B cell (primary cell): ENCODE data around the gene RNF220. TPM values are rescaled to one million over a fixed set of nuclear protein-coding genes. Genes with fewer than 3 reads are reported as not detected.
A peak's percentile ranks its signal among the peaks of the same experiment; 100 is the strongest.

Source experiments
- ATAC-seq: fragments of 200-7000 bp; cut with Tn5 transposase; one replicate; pipeline ENCODE4 v1.10.0; 2021; ENCODE audit warnings: low read depth, mild to moderate bottlenecking, moderate number of reproducible peaks, moderate library complexity
- CTCF ChIA-PET: fragments of 350-600 bp; sonication (Branson Sonifier 250); formaldehyde crosslinking; loops from one replicate; lab custom pipeline; 2021; ENCODE audit warnings: antibody characterized with exemption, inconsistent platforms; lab: Charles Lee
- POLR2A ChIA-PET: fragments of 350-600 bp; sonication (Branson Sonifier 250); formaldehyde crosslinking; loops from one replicate; lab custom pipeline; 2021; ENCODE audit warnings: antibody characterized with exemption; lab: Charles Lee
- DNase-seq: peaks from one replicate; pipeline ENCODE4 v3.0.0; 2013
- H2AFZ ChIP-seq: 2 replicates; pipeline ENCODE4 v1.6.1; 2012; ENCODE audit warnings: mild to moderate bottlenecking, low read depth, low read length; ENCODE audit not compliant: insufficient read depth, poor library complexity, severe bottlenecking
- H3K27ac ChIP-seq, 2 donors: 1 replicate in 1 of 2; 2 replicates in 1 of 2; pipeline ENCODE4 v1.5.1; 2012 to 2013; ENCODE audit warnings: low read length in 2 of 2, mild to moderate bottlenecking in 2 of 2, moderate library complexity in 1 of 2
- H3K27me3 ChIP-seq, 4 experiments: fragments of 200-600 bp in 1 of 4; sonication (generic) in 1 of 4; replicated peaks in 1 of 4; 1 replicate in 2 of 4; 2 replicates in 2 of 4; pipeline versions ENCODE4 v1.6.1 to v1.7.0; 2013 to 2016; ENCODE audit warnings: low read length in 3 of 4, mild to moderate bottlenecking in 2 of 4, mixed read lengths in 1 of 4, moderate library complexity in 1 of 4; ENCODE audit not compliant: insufficient read depth in 4 of 4, control insufficient read depth in 3 of 4; ENCODE audit errors: control extremely low read depth in 1 of 4
- H3K36me3 ChIP-seq, 2 experiments: replicated peaks in 1 of 2; 1 replicate in 1 of 2; 2 replicates in 1 of 2; pipeline versions ENCODE4 v1.6.1 to v1.7.1; 2013; ENCODE audit warnings: low read length in 1 of 2; ENCODE audit not compliant: insufficient read depth in 2 of 2, control insufficient read depth in 1 of 2; ENCODE audit errors: control extremely low read depth in 1 of 2, extremely low read depth in 1 of 2
- H3K4me1 ChIP-seq, 2 donors: fragments of 200-600 bp in 1 of 2; sonication (generic) in 1 of 2; 1 replicate in 1 of 2; 2 replicates in 1 of 2; pipeline versions ENCODE4 v1.5.1 to v1.6.1; 2013 to 2017; ENCODE audit warnings: low read length in 2 of 2; ENCODE audit not compliant: control insufficient read depth in 2 of 2, insufficient read depth in 2 of 2
- H3K4me2 ChIP-seq: replicated peaks from 2 replicates; pipeline ENCODE3; 2012; ENCODE audit warnings: mild to moderate bottlenecking, low read depth, low read length; ENCODE audit not compliant: poor library complexity, severe bottlenecking
- H3K4me3 ChIP-seq, 5 experiments: fragments of 200-600 bp in 1 of 5; sonication (generic) in 1 of 5; 1 replicate in 3 of 5; 2 replicates in 2 of 5; pipeline versions ENCODE4 v1.5.1 to v1.7.0; 2011 to 2016; ENCODE audit warnings: low read length in 4 of 5, mild to moderate bottlenecking in 4 of 5, low read depth in 2 of 5, control low read depth in 1 of 5, moderate library complexity in 1 of 5; ENCODE audit not compliant: insufficient read depth in 1 of 5; ENCODE audit errors: control extremely low read depth in 1 of 5, extremely low read depth in 1 of 5
- H3K79me2 ChIP-seq: fragments of 200-600 bp; sonication (generic); one replicate; pipeline ENCODE4 v1.6.0; 2016; ENCODE audit warnings: low read length; ENCODE audit not compliant: control insufficient read depth, insufficient read depth
- H3K9ac ChIP-seq: fragments of 200-600 bp; sonication (generic); 2 replicates; pipeline ENCODE4 v1.6.1; 2017; ENCODE audit warnings: mild to moderate bottlenecking, low read length, moderate library complexity
- H3K9me3 ChIP-seq, 3 donors: one replicate each; pipeline versions ENCODE4 v1.6.1 to v1.7.1; 2013; ENCODE audit warnings: low read length in 2 of 3; ENCODE audit not compliant: control insufficient read depth in 2 of 3, insufficient read depth in 1 of 3; ENCODE audit errors: control extremely low read depth in 1 of 3
- H4K20me1 ChIP-seq: 2 replicates; pipeline ENCODE4 v1.6.0; 2012; ENCODE audit warnings: mild to moderate bottlenecking, low read length; ENCODE audit not compliant: insufficient read depth, control insufficient read depth, poor library complexity, severe bottlenecking
- H3K27ac Mint-ChIP-seq: one replicate; pipeline ENCODE4 v1.8.0; 2021; ENCODE audit warnings: mixed read lengths
- H3K27me3 Mint-ChIP-seq: one replicate; pipeline ENCODE4 v1.8.0; 2021; ENCODE audit warnings: mixed read lengths
- H3K4me1 Mint-ChIP-seq: one replicate; pipeline ENCODE4 v1.8.0; 2021; ENCODE audit warnings: mixed read lengths
- H3K4me3 Mint-ChIP-seq: one replicate; pipeline ENCODE4 v1.8.0; 2021; ENCODE audit warnings: mixed read lengths
- H3K9me3 Mint-ChIP-seq: one replicate; pipeline ENCODE4 v1.8.0; 2022; ENCODE audit warnings: mixed read lengths; ENCODE audit not compliant: insufficient read depth
- EZH2 ChIP-seq: IDR thresholded peaks from 2 replicates; pipeline ENCODE4 v1.6.1; 2012; ENCODE audit warnings: borderline replicate concordance, low read depth, mild to moderate bottlenecking, moderate library complexity, low read length; ENCODE audit not compliant: insufficient read depth, poor library complexity, severe bottlenecking
- WGBS: methylation state at CpG from one replicate; pipeline ENCODE4 v1.1.5; 2013; ENCODE audit warnings: missing lambda C conversion rate; ENCODE audit not compliant: insufficient coverage; 5-methylcytosine and 5-hydroxymethylcytosine counted together
- intact Hi-C: fragments of 100-400 bp; cut with micrococcal nuclease; formaldehyde crosslinking; loops from one replicate; pipeline ENCODE4 v1.10.0; 2022
- polyA plus RNA-seq: library from polyadenylated mRNA; depleted of rRNA; stranded (reverse); fragments of >200 nt; gene quantifications from 2 replicates; pipeline ENCODE4 v1.2.3, GENCODE V29; 2012
- total RNA-seq, 2 donors: library from RNA; stranded (reverse); fragments of 120-200 nt in 1 of 2; gene quantifications; 1 replicate in 1 of 2; 2 replicates in 1 of 2; pipeline versions ENCODE4 v1.2.3 to v1.2.4, GENCODE V29; 2013 to 2022
- TF ChIP-seq, protein P1 (sequence below): fragments of 200-600 bp; IDR thresholded peaks from one replicate; pipeline ENCODE4 v1.8.0; 2022; ENCODE audit warnings: antibody characterized with exemption, mild to moderate bottlenecking

RNF220 gene
- total and polyA plus RNA-seq, 2 donors (not counting 1 experiment from before 2014, with no cell fraction given): 115 to 141 TPM

DNA sequence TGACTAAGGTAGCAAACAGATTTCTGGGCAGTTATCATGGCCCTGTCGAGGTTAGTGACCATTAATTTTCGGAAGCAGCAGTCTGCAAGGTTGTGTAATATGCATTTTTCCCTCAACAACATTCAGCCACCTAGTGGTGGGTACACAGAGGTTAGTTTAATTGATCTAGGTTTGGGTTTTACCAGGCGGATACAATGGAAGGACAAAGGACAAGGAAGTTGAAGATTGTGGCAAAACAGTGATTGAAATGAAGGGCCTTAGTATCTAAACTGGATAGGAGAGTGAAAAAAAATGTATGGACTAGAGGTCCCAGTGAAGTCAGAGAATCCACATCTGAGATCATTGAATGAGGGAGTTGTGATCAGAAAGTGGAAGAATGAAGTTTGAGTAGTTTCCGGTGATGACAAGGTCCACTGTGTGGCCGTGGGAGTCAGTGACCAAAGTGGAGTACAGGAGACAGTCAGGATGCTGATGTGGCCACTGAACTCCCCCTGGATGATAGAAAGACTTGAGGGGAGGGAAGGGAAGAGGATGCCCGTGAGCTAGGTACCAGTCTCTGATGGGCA lies 272.2 kb downstream of the RNF220 start:
- CTCF ChIA-PET: interaction anchor here (1.1 to 5.3 kb wide), 4 partner anchors 20 to 52 kb away, joined by 3 to 33 read pairs (median 12); no protein-coding TSS in a partner anchor
- Histone ChIP-seq H4K20me1 (no peaks in the 10 kb centered on the region), H3K4me1 (peaks cover 28 to 35% of the 10 kb centered on the region in 2 donors), H3K4me3 (no peak overlapping the region), H3K4me2 (no peak overlapping the region), H3K27ac (no peak overlapping the region), H3K36me3 (no peaks in the 10 kb centered on the region), H3K9me3 (no peaks in the 10 kb centered on the region), H2AFZ (peak overlapping the region; percentile 34), H3K9ac (no peak overlapping the region), H3K27me3 (no peaks in the 10 kb centered on the region), H3K79me2 (no peaks in the 10 kb centered on the region)
- intact Hi-C loops: no loop called here
- TF ChIP-seq, protein P1, sequence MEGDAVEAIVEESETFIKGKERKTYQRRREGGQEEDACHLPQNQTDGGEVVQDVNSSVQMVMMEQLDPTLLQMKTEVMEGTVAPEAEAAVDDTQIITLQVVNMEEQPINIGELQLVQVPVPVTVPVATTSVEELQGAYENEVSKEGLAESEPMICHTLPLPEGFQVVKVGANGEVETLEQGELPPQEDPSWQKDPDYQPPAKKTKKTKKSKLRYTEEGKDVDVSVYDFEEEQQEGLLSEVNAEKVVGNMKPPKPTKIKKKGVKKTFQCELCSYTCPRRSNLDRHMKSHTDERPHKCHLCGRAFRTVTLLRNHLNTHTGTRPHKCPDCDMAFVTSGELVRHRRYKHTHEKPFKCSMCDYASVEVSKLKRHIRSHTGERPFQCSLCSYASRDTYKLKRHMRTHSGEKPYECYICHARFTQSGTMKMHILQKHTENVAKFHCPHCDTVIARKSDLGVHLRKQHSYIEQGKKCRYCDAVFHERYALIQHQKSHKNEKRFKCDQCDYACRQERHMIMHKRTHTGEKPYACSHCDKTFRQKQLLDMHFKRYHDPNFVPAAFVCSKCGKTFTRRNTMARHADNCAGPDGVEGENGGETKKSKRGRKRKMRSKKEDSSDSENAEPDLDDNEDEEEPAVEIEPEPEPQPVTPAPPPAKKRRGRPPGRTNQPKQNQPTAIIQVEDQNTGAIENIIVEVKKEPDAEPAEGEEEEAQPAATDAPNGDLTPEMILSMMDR: peak; percentile 57
- TF ChIP-seq EZH2: no peak
- no peaks in the 10 kb centered on the region for H3K27me3 Mint-ChIP-seq
- peaks cover 26% of the 10 kb centered on the region for H3K4me1 Mint-ChIP-seq
- WGBS: 87% methylated on average over 4 of the region's 6 CpGs
- no peak overlapping the region for H3K27ac Mint-ChIP-seq
- no peak overlapping the region for H3K4me3 Mint-ChIP-seq
- no peak for DNase-seq
- no peaks in the 10 kb centered on the region for H3K9me3 Mint-ChIP-seq
- ATAC-seq: no peak
- POLR2A ChIA-PET: no interaction called here

GRCh38 chr1:44678120-44678519 lies 273.1 kb downstream of the RNF220 start:
- no peak overlapping the region for H3K4me3 ChIP-seq
- no peaks in the 10 kb centered on the region for H3K27me3 ChIP-seq
- ATAC-seq (no peak), DNase-seq (no peak)
- 91% methylated on average over 2 of the region's 2 CpGs for WGBS
- H2AFZ ChIP-seq: no peak overlapping the region
- no peaks in the 10 kb centered on the region for H3K36me3 ChIP-seq
- intact Hi-C loops: no loop called here
- no peaks in the 10 kb centered on the region for H3K9me3 ChIP-seq
- no peaks in the 10 kb centered on the region for H3K9me3 Mint-ChIP-seq
- H3K4me1 Mint-ChIP-seq: peaks cover 18% of the 10 kb centered on the region
- no peak overlapping the region for H3K9ac ChIP-seq
- CTCF ChIA-PET: interaction anchor here (1.3 kb wide), 1 partner anchor 51 kb away, joined by 3 read pairs; no protein-coding TSS in a partner anchor
- no peaks in the 10 kb centered on the region for H3K27me3 Mint-ChIP-seq
- TF ChIP-seq, protein P1: no peak
- TF ChIP-seq EZH2: no peak
- H3K79me2 ChIP-seq: no peaks in the 10 kb centered on the region
- H3K27ac Mint-ChIP-seq: no peak overlapping the region
- no peaks in the 10 kb centered on the region for H4K20me1 ChIP-seq
- POLR2A ChIA-PET: no interaction called here
- peaks cover 21 to 26% of the 10 kb centered on the region in 2 donors for H3K4me1 ChIP-seq
- no peak overlapping the region for H3K4me2 ChIP-seq
- no peak overlapping the region for H3K27ac ChIP-seq
- H3K4me3 Mint-ChIP-seq: no peak overlapping the region
